HTR-8/SVneo (cell line): ENCODE data around the gene GPR18.
"Not testable (repeated sequence)": the region's sequence is repeated elsewhere in the genome, so short reads cannot be mapped to it uniquely, and the experiment has no call there.

Source experiments
- DNase-seq: peaks from one replicate; pipeline ENCODE4 v3.0.0; 2011; ENCODE audit warnings: low spot score, mixed read lengths; ENCODE audit not compliant: insufficient read length
- FAIRE-seq: peaks from 2 replicates; lab custom pipeline; 2011; peaks lifted over from hg19 to GRCh38; lab: Jason Lieb, UNC

The GPR18 gene

GRCh38 chr13:99214731-99215130, 43.4 kb downstream of the GPR18 start:
- no peak for FAIRE-seq

GRCh38 chr13:99214232-99214631, 43.9 kb downstream of the GPR18 start:
- DNase-seq (no peak), FAIRE-seq (no peak)

More at GRCh38 chr13:99214731-99215130, 43.4 kb downstream of the GPR18 start:
- no peak for DNase-seq

GRCh38 chr13:99211421-99212035, 46.7 kb downstream of the GPR18 start:
- FAIRE-seq = no peak

GRCh38 chr13:99210627-99211026, 47.6 kb downstream of the GPR18 start:
- FAIRE-seq, DNase-seq: not testable (repeated sequence)

More at GRCh38 chr13:99211421-99212035, 46.7 kb downstream of the GPR18 start:
- no peak for DNase-seq

GRCh38 chr13:99208845-99209527, 49.2 kb downstream of the GPR18 start:
- FAIRE-seq = no peak
- DNase-seq = no peak

- FAIRE-seq (no peak), DNase-seq (no peak)
Observed at GRCh38 chr13:99208185-99208584, 50.0 kb downstream of the GPR18 start.

- DNase-seq = no peak
- no peak for FAIRE-seq
Observed at GRCh38 chr13:99207511-99207910, 50.7 kb downstream of the GPR18 start.

GRCh38 chr13:99206873-99207272, 51.3 kb downstream of the GPR18 start:
- FAIRE-seq = no peak

GRCh38 chr13:99206226-99206625, 52.0 kb downstream of the GPR18 start:
- no peak for DNase-seq
- no peak for FAIRE-seq

More at GRCh38 chr13:99206873-99207272, 51.3 kb downstream of the GPR18 start:
- DNase-seq = no peak

GRCh38 chr13:99205621-99206220, 52.5 kb downstream of the GPR18 start:
- FAIRE-seq (no peak), DNase-seq (no peak)
